Activated CD4-positive, alpha-beta T cell treated with anti-CD3 and anti-CD28 coated beads, Interleukin-2, amount 10 ng/mL, durations not matched to agents 7 days and 5 days (primary cell): ENCODE data around the gene NLGN1. TPM values are rescaled to one million over a fixed set of nuclear protein-coding genes. Genes with fewer than 3 reads are reported as not detected.

ENCODE experiments used
- CTCF ChIA-PET: fragments of 350-600 bp; sonication (Branson Sonifier 250); formaldehyde crosslinking; loops from one replicate; lab custom pipeline; 2021; ENCODE audit warnings: antibody characterized with exemption; lab: Charles Lee
- POLR2A ChIA-PET: fragments of 350-600 bp; sonication (Branson Sonifier 250); formaldehyde crosslinking; loops from one replicate; lab custom pipeline; 2021; ENCODE audit warnings: antibody characterized with exemption; lab: Charles Lee
- DNase-seq: peaks from one replicate; pipeline ENCODE4 v3.0.0-alpha.2; 2020
- H3K27ac Mint-ChIP-seq: one replicate; pipeline ENCODE4 v1.8.0; 2021; ENCODE audit warnings: mild to moderate bottlenecking, moderate library complexity, mixed read lengths
- H3K27me3 Mint-ChIP-seq: one replicate; pipeline ENCODE4 v1.8.0; 2021; ENCODE audit warnings: mixed read lengths
- H3K36me3 Mint-ChIP-seq: one replicate; pipeline ENCODE4 v1.8.0; 2021; ENCODE audit warnings: low read depth, mixed read lengths
- H3K4me1 Mint-ChIP-seq: one replicate; pipeline ENCODE4 v1.8.0; 2021; ENCODE audit warnings: mixed read lengths
- H3K4me3 Mint-ChIP-seq: one replicate; pipeline ENCODE4 v1.8.0; 2021; ENCODE audit warnings: mild to moderate bottlenecking, moderate library complexity, mixed read lengths
- H3K9me3 Mint-ChIP-seq: one replicate; pipeline ENCODE4 v1.8.0; 2021; ENCODE audit warnings: mixed read lengths
- total RNA-seq, 2 experiments: library from RNA; stranded (reverse); gene quantifications; one replicate each; pipeline ENCODE4 v1.2.3, GENCODE V29; 2021

Gene NLGN1
- total RNA-seq, 2 experiments from 2014 or later: not detected

GRCh38 chr3:174308736-174309135 lies 911.2 kb downstream of the NLGN1 start:
- Mint-ChIP-seq H3K4me3 (no peak overlapping the region), H3K36me3 (no peaks in the 10 kb centered on the region), H3K9me3 (no peaks in the 10 kb centered on the region), H3K27me3 (no peaks in the 10 kb centered on the region), H3K4me1 (no peaks in the 10 kb centered on the region), H3K27ac (no peak overlapping the region)
- ChIA-PET POLR2A (no interaction called here), CTCF (no interaction called here)
- no peak for DNase-seq

- Mint-ChIP-seq H3K4me1 (no peaks in the 10 kb centered on the region), H3K27me3 (no peaks in the 10 kb centered on the region), H3K9me3 (no peaks in the 10 kb centered on the region), H3K4me3 (no peak overlapping the region), H3K36me3 (no peaks in the 10 kb centered on the region), H3K27ac (no peak overlapping the region)
- no peak for DNase-seq
- ChIA-PET CTCF (interaction anchor here (0.6 kb wide), 1 partner anchor 16 kb away, joined by 5 read pairs; no protein-coding TSS in a partner anchor), POLR2A (no interaction called here)
Measured at GRCh38 chr3:174310475-174310983, 913.0 kb downstream of the NLGN1 start.

GRCh38 chr3:174315225-174315624 lies 917.7 kb downstream of the NLGN1 start:
- ChIA-PET POLR2A (no interaction called here), CTCF (no interaction called here)
- Mint-ChIP-seq H3K27me3 (no peaks in the 10 kb centered on the region), H3K4me3 (no peak overlapping the region), H3K27ac (no peak overlapping the region), H3K9me3 (no peaks in the 10 kb centered on the region), H3K36me3 (no peaks in the 10 kb centered on the region), H3K4me1 (no peaks in the 10 kb centered on the region)
- no peak for DNase-seq

GRCh38 chr3:174317005-174317404 lies 919.5 kb downstream of the NLGN1 start:
- DNase-seq: no peak
- H3K4me3 Mint-ChIP-seq: no peak overlapping the region
- no peaks in the 10 kb centered on the region for H3K27me3 Mint-ChIP-seq
- ChIA-PET CTCF (no interaction called here), POLR2A (no interaction called here)
- no peak overlapping the region for H3K27ac Mint-ChIP-seq
- no peaks in the 10 kb centered on the region for H3K36me3 Mint-ChIP-seq
- H3K4me1 Mint-ChIP-seq: no peaks in the 10 kb centered on the region
- no peaks in the 10 kb centered on the region for H3K9me3 Mint-ChIP-seq

- Mint-ChIP-seq H3K9me3 (no peaks in the 10 kb centered on the region), H3K4me1 (no peaks in the 10 kb centered on the region), H3K4me3 (no peak overlapping the region), H3K27me3 (no peaks in the 10 kb centered on the region), H3K27ac (no peak overlapping the region), H3K36me3 (no peaks in the 10 kb centered on the region)
- POLR2A ChIA-PET: no interaction called here
- CTCF ChIA-PET: no interaction called here
- no peak for DNase-seq
Measured at GRCh38 chr3:174318181-174318580, 920.6 kb downstream of the NLGN1 start.

- Mint-ChIP-seq H3K27ac (no peak overlapping the region), H3K27me3 (no peaks in the 10 kb centered on the region), H3K36me3 (no peaks in the 10 kb centered on the region), H3K4me3 (no peak overlapping the region), H3K9me3 (no peaks in the 10 kb centered on the region), H3K4me1 (no peaks in the 10 kb centered on the region)
- ChIA-PET CTCF (no interaction called here), POLR2A (no interaction called here)
- DNase-seq: no peak
Measured at GRCh38 chr3:174321548-174321947, 924.0 kb downstream of the NLGN1 start.

- H3K9me3 Mint-ChIP-seq: no peaks in the 10 kb centered on the region
- ChIA-PET CTCF (no interaction called here), POLR2A (no interaction called here)
- no peak overlapping the region for H3K27ac Mint-ChIP-seq
- no peak overlapping the region for H3K4me3 Mint-ChIP-seq
- no peaks in the 10 kb centered on the region for H3K4me1 Mint-ChIP-seq
- DNase-seq: no peak
- H3K27me3 Mint-ChIP-seq: no peaks in the 10 kb centered on the region
- H3K36me3 Mint-ChIP-seq: no peaks in the 10 kb centered on the region
Measured at GRCh38 chr3:174322789-174323188, 925.2 kb downstream of the NLGN1 start.

- no peak for DNase-seq
- Mint-ChIP-seq H3K27ac (no peak overlapping the region), H3K27me3 (no peaks in the 10 kb centered on the region), H3K4me1 (no peaks in the 10 kb centered on the region), H3K9me3 (no peaks in the 10 kb centered on the region), H3K36me3 (no peaks in the 10 kb centered on the region), H3K4me3 (no peak overlapping the region)
- POLR2A ChIA-PET: no interaction called here
- CTCF ChIA-PET: no interaction called here
Measured at GRCh38 chr3:174325171-174325570, 927.6 kb downstream of the NLGN1 start.

- no peaks in the 10 kb centered on the region for H3K27me3 Mint-ChIP-seq
- CTCF ChIA-PET: no interaction called here
- no peak for DNase-seq
- POLR2A ChIA-PET: no interaction called here
- no peak overlapping the region for H3K4me3 Mint-ChIP-seq
- no peaks in the 10 kb centered on the region for H3K4me1 Mint-ChIP-seq
- no peaks in the 10 kb centered on the region for H3K9me3 Mint-ChIP-seq
- H3K36me3 Mint-ChIP-seq: no peaks in the 10 kb centered on the region
- no peak overlapping the region for H3K27ac Mint-ChIP-seq
Measured at GRCh38 chr3:174325834-174326700, 928.5 kb downstream of the NLGN1 start.

- POLR2A ChIA-PET: no interaction called here
Measured at GRCh38 chr3:174329321-174329720, 931.8 kb downstream of the NLGN1 start.

GRCh38 chr3:174330303-174330702 lies 932.8 kb downstream of the NLGN1 start:
- ChIA-PET CTCF (no interaction called here), POLR2A (no interaction called here)
- DNase-seq: no peak
- H3K4me3 Mint-ChIP-seq: no peak overlapping the region
- no peak overlapping the region for H3K27ac Mint-ChIP-seq
- no peaks in the 10 kb centered on the region for H3K4me1 Mint-ChIP-seq
- no peaks in the 10 kb centered on the region for H3K36me3 Mint-ChIP-seq
- H3K27me3 Mint-ChIP-seq: no peaks in the 10 kb centered on the region
- no peaks in the 10 kb centered on the region for H3K9me3 Mint-ChIP-seq

More at GRCh38 chr3:174329321-174329720, 931.8 kb downstream of the NLGN1 start:
- Mint-ChIP-seq H3K4me3 (no peak overlapping the region), H3K36me3 (no peaks in the 10 kb centered on the region), H3K9me3 (no peaks in the 10 kb centered on the region), H3K27me3 (no peaks in the 10 kb centered on the region), H3K4me1 (no peaks in the 10 kb centered on the region), H3K27ac (no peak overlapping the region)
- DNase-seq: no peak
- CTCF ChIA-PET: no interaction called here

- no peak for DNase-seq
- ChIA-PET CTCF (interaction anchor here (0.5 kb wide), 1 partner anchor 250 kb away, joined by 3 read pairs; no protein-coding TSS in a partner anchor), POLR2A (no interaction called here)
- H3K9me3 Mint-ChIP-seq: no peaks in the 10 kb centered on the region
- no peaks in the 10 kb centered on the region for H3K36me3 Mint-ChIP-seq
- no peak overlapping the region for H3K4me3 Mint-ChIP-seq
- H3K27ac Mint-ChIP-seq: no peak overlapping the region
- no peaks in the 10 kb centered on the region for H3K4me1 Mint-ChIP-seq
- no peaks in the 10 kb centered on the region for H3K27me3 Mint-ChIP-seq
Measured at GRCh38 chr3:174331095-174331800, 933.7 kb downstream of the NLGN1 start.

- Mint-ChIP-seq H3K27ac (no peak overlapping the region), H3K4me3 (no peak overlapping the region), H3K9me3 (no peaks in the 10 kb centered on the region), H3K27me3 (no peaks in the 10 kb centered on the region), H3K36me3 (no peaks in the 10 kb centered on the region), H3K4me1 (no peaks in the 10 kb centered on the region)
- POLR2A ChIA-PET: no interaction called here
- CTCF ChIA-PET: no interaction called here
- no peak for DNase-seq
Measured at GRCh38 chr3:174332391-174332790, 934.8 kb downstream of the NLGN1 start.
